ENCODE results near the gene ZNF883.
A peak's percentile ranks its signal among the peaks of the same experiment; 100 is the strongest.

ZNF883 gene

DNA sequence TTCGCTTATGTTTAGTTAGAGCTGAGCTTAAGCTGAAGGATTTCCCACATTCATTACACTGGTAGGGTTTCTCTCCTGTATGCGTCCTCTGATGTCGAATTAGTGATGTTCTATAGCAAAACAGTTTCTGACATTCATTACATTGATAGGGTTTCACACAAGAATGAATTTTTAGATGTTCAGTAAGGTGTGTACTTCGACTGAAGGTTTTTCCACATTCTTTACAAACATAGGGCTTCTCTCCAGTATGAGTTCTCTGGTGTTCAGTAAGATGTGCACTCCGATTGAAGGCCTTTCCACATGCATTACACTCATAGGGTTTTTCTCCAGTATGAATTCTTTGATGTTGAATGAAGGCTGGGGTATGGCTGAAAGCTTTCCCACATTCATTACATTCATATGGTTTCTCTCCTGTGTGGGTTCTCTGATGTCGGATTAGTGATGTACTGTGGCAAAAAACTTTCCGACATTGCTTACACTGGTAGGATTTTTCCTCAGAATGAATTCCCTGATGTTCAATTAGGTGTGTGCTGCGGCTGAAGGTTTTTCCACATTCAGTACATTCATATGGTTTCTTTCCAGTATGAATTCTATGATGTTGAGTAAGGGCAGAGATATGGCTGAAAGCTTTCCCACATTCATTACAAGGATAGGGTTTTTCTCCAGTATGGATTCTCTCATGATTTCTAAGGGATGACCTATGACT is 14.6 kb downstream of the ZNF883 start:
- Histone ChIP-seq H3K9me3 (ENCODE audit: insufficient read depth, low read depth, low read length) (peaks cover 98% of the 10 kb centered on the region), H3K4me1 (ENCODE audit: insufficient read depth, low read length) (no peaks in the 10 kb centered on the region), H3K27ac (ENCODE audit: low read depth, low read length) (no peak overlapping the region), H3K27me3 (ENCODE audit: insufficient read depth, low read length) (no peaks in the 10 kb centered on the region), H3K36me3 (ENCODE audit: insufficient read depth, low read length) (peaks cover 57% of the 10 kb centered on the region), H3K9ac (ENCODE audit: low read depth, low read length) (no peak overlapping the region), H3K4me3 (ENCODE audit: low read length) (peak overlapping the region; percentile 36; the same call in 1 of the 2 replicates)
- WGBS, result 93% methylated on average over 6 of the region's 8 CpGs

DNA sequence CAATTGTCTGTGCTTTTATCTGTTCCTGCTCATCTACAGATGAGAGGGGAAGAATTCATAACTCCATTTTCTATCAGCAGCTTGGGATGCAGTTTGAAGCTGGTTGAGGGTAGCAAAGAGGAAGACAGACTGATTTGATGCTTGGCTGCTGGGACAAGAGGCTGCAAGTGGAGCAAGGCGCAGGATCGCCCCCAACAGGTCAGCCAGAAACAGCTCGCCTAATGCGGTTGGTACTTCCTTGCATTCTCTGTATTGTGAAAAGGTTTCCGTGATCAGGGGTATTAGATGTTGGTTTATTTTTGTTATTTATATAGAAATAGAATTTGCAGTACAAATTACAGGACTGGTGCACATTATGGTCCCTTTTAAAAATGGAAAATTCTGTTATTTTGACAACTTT is 40.6 kb downstream of the ZNF883 start:
- 38% methylated on average over 5 of the region's 5 CpGs for WGBS
- no peaks in the 10 kb centered on the region for H3K36me3 ChIP-seq (ENCODE audit: insufficient read depth, low read length)
- H3K4me3 ChIP-seq (ENCODE audit: low read length), result no peak overlapping the region
- no peaks in the 10 kb centered on the region for H3K27me3 ChIP-seq (ENCODE audit: insufficient read depth, low read length)
- H3K4me1 ChIP-seq (ENCODE audit: insufficient read depth, low read length), result no peaks in the 10 kb centered on the region
- H3K27ac ChIP-seq (ENCODE audit: low read depth, low read length), result no peak overlapping the region
- no peak overlapping the region for H3K9ac ChIP-seq (ENCODE audit: low read depth, low read length)
- peaks cover 6% of the 10 kb centered on the region; the same call in 1 of the 2 replicates for H3K9me3 ChIP-seq (ENCODE audit: insufficient read depth, low read depth, low read length)

DNA sequence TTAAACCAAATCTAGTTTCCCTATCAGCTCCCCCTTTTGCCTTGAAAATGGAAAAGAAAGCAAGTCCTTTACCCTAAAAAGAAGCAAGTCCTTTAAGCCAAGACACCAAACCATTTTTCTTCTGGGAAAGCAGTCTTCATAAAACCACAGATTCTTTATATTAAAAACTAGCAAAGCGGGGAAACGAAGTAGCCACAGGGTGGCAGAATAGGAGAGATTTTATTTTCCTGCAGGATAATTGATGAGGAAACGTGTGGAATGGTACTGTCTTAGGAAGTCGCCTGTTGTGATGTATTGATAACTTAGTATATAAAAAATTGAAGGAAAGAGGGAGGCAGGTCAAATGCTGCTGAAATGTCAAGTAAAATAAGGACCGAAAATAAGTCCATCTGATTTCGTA is 41.1 kb downstream of the ZNF883 start:
- Histone ChIP-seq H3K27me3 (ENCODE audit: insufficient read depth, low read length) (no peaks in the 10 kb centered on the region), H3K36me3 (ENCODE audit: insufficient read depth, low read length) (no peaks in the 10 kb centered on the region), H3K4me1 (ENCODE audit: insufficient read depth, low read length) (no peaks in the 10 kb centered on the region), H3K9ac (ENCODE audit: low read depth, low read length) (no peak overlapping the region), H3K27ac (ENCODE audit: low read depth, low read length) (no peak overlapping the region), H3K9me3 (ENCODE audit: insufficient read depth, low read depth, low read length) (peaks cover 3% of the 10 kb centered on the region; the same call in 1 of the 2 replicates), H3K4me3 (ENCODE audit: low read length) (no peak overlapping the region)
- 63% methylated on average over 6 of the region's 6 CpGs for WGBS

DNA sequence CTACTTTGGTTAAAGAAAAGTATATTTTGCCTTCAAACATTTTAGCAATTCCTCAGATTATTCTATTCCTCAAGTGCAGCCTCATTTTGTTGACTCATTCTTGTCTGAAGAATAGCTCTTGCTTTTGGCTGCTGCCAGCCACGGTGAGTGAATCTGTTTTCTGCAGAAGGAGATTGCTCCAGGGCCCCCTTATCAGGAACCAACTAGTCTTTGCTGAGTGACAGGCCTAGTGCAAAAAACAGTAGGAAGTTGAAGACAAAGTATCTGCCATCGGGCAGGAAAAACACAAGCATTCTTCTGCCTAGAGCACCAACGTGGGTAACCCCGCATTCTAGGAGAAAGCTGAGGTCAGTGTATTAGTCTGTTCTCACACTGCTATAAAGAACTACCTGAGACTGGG is 42.3 kb downstream of the ZNF883 start:
- Histone ChIP-seq H3K27ac (ENCODE audit: low read depth, low read length) (no peak overlapping the region), H3K36me3 (ENCODE audit: insufficient read depth, low read length) (no peaks in the 10 kb centered on the region), H3K9ac (ENCODE audit: low read depth, low read length) (no peak overlapping the region), H3K9me3 (ENCODE audit: insufficient read depth, low read depth, low read length) (no peaks in the 10 kb centered on the region), H3K4me1 (ENCODE audit: insufficient read depth, low read length) (no peaks in the 10 kb centered on the region), H3K27me3 (ENCODE audit: insufficient read depth, low read length) (no peaks in the 10 kb centered on the region), H3K4me3 (ENCODE audit: low read length) (no peak overlapping the region)
- 81% methylated on average over 4 of the region's 4 CpGs for WGBS

DNA sequence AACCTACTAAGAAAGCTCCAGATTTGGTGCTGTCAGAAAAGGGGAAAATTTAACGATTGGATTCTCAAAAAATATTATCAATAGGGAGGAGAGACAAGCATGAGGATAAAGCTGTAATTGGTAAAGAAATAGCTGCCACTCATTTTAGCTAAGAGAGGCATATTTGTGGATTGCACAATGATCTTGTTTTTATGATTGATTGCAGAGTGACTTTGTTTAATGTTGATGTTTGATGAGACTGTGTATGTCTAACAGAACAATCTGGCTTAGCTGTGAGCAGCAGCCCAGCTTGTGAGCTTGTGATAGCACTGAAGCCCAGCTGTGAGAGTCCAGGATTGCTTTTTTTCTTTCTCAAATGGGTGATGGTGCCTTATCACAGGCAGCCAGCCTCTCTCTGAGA is 56.4 kb downstream of the ZNF883 start:
- no peaks in the 10 kb centered on the region for H3K4me1 ChIP-seq (ENCODE audit: insufficient read depth, low read length)
- H3K36me3 ChIP-seq (ENCODE audit: insufficient read depth, low read length), result no peaks in the 10 kb centered on the region
- 72% methylated on average over 1 of the region's 1 CpG for WGBS
- H3K9ac ChIP-seq (ENCODE audit: low read depth, low read length), result no peak overlapping the region
- H3K4me3 ChIP-seq (ENCODE audit: low read length), result no peak overlapping the region
- no peaks in the 10 kb centered on the region; the same call in 1 of the 2 replicates for H3K27me3 ChIP-seq (ENCODE audit: insufficient read depth, low read length)
- H3K9me3 ChIP-seq (ENCODE audit: insufficient read depth, low read depth, low read length), result no peaks in the 10 kb centered on the region
- H3K27ac ChIP-seq (ENCODE audit: low read depth, low read length), result no peak overlapping the region

GRCh38 chr9:112945620-112946208 is 66.3 kb downstream of the ZNF883 start:
- H3K4me3 ChIP-seq (ENCODE audit: low read length), result no peak overlapping the region
- peaks cover 6% of the 10 kb centered on the region; the same call in 1 of the 2 replicates for H3K9me3 ChIP-seq (ENCODE audit: insufficient read depth, low read depth, low read length)
- no peaks in the 10 kb centered on the region for H3K4me1 ChIP-seq (ENCODE audit: insufficient read depth, low read length)
- H3K27me3 ChIP-seq (ENCODE audit: insufficient read depth, low read length), result no peaks in the 10 kb centered on the region
- H3K27ac ChIP-seq (ENCODE audit: low read depth, low read length), result no peak overlapping the region
- H3K9ac ChIP-seq (ENCODE audit: low read depth, low read length), result no peak overlapping the region
- WGBS, result 39% methylated on average over 25 of the region's 25 CpGs
- no peaks in the 10 kb centered on the region for H3K36me3 ChIP-seq (ENCODE audit: insufficient read depth, low read length)

DNA sequence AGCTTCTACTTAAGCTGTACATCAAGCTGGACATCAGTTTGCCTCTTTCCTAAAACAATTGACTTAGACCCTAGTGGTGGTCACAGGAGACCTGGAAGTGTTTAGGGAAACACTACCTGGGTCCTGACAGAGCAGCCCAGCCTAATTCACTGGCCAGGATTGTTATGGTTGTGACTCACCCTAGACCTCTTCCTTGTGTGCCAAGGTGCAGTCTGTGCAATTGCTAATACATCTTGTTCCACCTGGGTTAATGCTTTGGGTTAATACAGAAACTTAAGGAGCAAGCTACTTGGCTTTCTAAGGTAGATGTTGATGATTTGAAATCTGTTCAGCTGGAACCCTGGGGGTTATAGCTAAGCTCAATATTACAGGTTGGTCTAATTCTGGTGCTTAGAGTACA is 72.6 kb downstream of the ZNF883 start:
- H3K36me3 ChIP-seq (ENCODE audit: insufficient read depth, low read length), result no peaks in the 10 kb centered on the region
- H3K27me3 ChIP-seq (ENCODE audit: insufficient read depth, low read length), result peaks cover 19% of the 10 kb centered on the region; the same call in 1 of the 2 replicates
- no peaks in the 10 kb centered on the region for H3K4me1 ChIP-seq (ENCODE audit: insufficient read depth, low read length)
- H3K4me3 ChIP-seq (ENCODE audit: low read length), result no peak overlapping the region
- H3K27ac ChIP-seq (ENCODE audit: low read depth, low read length), result no peak overlapping the region
- H3K9me3 ChIP-seq (ENCODE audit: insufficient read depth, low read depth, low read length), result no peaks in the 10 kb centered on the region
- no peak overlapping the region for H3K9ac ChIP-seq (ENCODE audit: low read depth, low read length)

DNA sequence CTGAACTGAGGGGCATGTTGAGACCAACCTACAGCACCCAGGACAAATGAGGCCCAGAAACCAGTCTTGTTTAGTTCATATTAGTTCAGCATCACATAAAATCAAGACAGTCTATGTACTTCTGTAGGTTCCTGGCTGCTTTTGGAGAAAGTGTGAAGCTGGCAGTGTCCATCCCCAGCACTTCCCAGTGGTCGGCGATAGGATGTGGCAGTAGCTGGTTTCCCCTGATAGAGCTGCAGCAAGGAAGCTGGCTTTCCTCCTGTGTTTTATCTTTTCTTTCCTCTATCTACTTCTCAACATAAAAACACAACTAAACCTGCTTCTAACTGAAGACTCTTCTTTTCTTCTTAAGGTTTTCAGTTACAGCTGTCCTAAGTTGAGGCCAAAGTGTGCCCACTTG is 78.3 kb downstream of the ZNF883 start:
- H3K36me3 ChIP-seq (ENCODE audit: insufficient read depth, low read length), result no peaks in the 10 kb centered on the region
- 91% methylated on average over 2 of the region's 2 CpGs for WGBS
- H3K27me3 ChIP-seq (ENCODE audit: insufficient read depth, low read length), result peaks cover 17% of the 10 kb centered on the region; the same call in 1 of the 2 replicates
- H3K4me3 ChIP-seq (ENCODE audit: low read length), result no peak overlapping the region
- H3K9ac ChIP-seq (ENCODE audit: low read depth, low read length), result no peak overlapping the region
- H3K9me3 ChIP-seq (ENCODE audit: insufficient read depth, low read depth, low read length), result no peaks in the 10 kb centered on the region
- H3K27ac ChIP-seq (ENCODE audit: low read depth, low read length), result no peak overlapping the region
- H3K4me1 ChIP-seq (ENCODE audit: insufficient read depth, low read length), result no peaks in the 10 kb centered on the region

DNA sequence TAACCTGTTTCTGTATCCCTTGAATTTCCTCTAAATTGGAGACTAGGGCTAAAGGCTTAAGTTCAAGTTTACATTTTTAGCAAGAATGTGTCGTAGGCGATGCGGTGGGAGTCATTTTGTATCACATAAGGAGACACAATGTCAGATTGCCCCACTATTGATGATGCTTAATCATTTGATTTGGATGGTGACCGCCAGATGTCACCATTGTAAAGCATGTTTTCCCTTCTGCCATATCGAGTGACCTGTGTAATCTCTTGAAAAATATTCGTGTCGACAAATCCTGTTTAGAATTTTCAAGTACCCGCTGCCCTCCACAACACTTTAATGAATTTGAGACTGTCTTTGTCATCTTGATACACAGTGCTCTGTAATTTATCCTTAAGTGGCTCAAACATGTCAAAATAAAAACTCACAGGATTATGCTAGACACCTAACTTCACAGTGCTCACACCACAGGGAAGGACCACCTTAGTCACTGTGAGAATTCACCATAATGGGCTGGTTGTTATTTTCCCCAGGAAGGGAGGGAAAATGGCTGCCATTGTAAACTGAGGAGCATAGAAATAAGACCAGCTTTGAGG is 86.8 kb downstream of the ZNF883 start:
- Histone ChIP-seq H3K36me3 (ENCODE audit: insufficient read depth, low read length) (no peaks in the 10 kb centered on the region), H3K4me1 (ENCODE audit: insufficient read depth, low read length) (no peaks in the 10 kb centered on the region), H3K4me3 (ENCODE audit: low read length) (no peak overlapping the region), H3K9me3 (ENCODE audit: insufficient read depth, low read depth, low read length) (no peaks in the 10 kb centered on the region), H3K27me3 (ENCODE audit: insufficient read depth, low read length) (no peaks in the 10 kb centered on the region), H3K9ac (ENCODE audit: low read depth, low read length) (no peak overlapping the region), H3K27ac (ENCODE audit: low read depth, low read length) (no peak overlapping the region)
- WGBS, result 55% methylated on average over 8 of the region's 8 CpGs

- Histone ChIP-seq H3K4me3 (ENCODE audit: low read length) (no peak overlapping the region), H3K9me3 (ENCODE audit: insufficient read depth, low read depth, low read length) (no peaks in the 10 kb centered on the region), H3K4me1 (ENCODE audit: insufficient read depth, low read length) (no peaks in the 10 kb centered on the region), H3K36me3 (ENCODE audit: insufficient read depth, low read length) (no peaks in the 10 kb centered on the region), H3K9ac (ENCODE audit: low read depth, low read length) (no peak overlapping the region), H3K27ac (ENCODE audit: low read depth, low read length) (no peak overlapping the region), H3K27me3 (ENCODE audit: insufficient read depth, low read length) (peaks cover 12% of the 10 kb centered on the region)
- 43% methylated on average over 3 of the region's 3 CpGs for WGBS
These were observed 90.4 kb downstream of the ZNF883 start for GRCh38 chr9:112921549-112921948.

GRCh38 chr9:112917987-112918362 is 94.0 kb downstream of the ZNF883 start:
- 77% methylated on average over 1 of the region's 1 CpG for WGBS
- Histone ChIP-seq H3K9me3 (ENCODE audit: insufficient read depth, low read depth, low read length) (no peaks in the 10 kb centered on the region), H3K27me3 (ENCODE audit: insufficient read depth, low read length) (peaks cover 28% of the 10 kb centered on the region), H3K4me1 (ENCODE audit: insufficient read depth, low read length) (no peaks in the 10 kb centered on the region), H3K9ac (ENCODE audit: low read depth, low read length) (no peak overlapping the region), H3K27ac (ENCODE audit: low read depth, low read length) (no peak overlapping the region), H3K4me3 (ENCODE audit: low read length) (no peak overlapping the region), H3K36me3 (ENCODE audit: insufficient read depth, low read length) (no peaks in the 10 kb centered on the region)
